HG02870 (cell line): ENCODE data around the gene PAPPA.

ENCODE experiments used
- ATAC-seq: cut with Tn5 transposase; IDR thresholded peaks from one replicate; pipeline ENCODE4 v1.9.1; 2021; ENCODE audit warnings: mild to moderate bottlenecking, moderate library complexity; ENCODE audit not compliant: unreplicated experiment

PAPPA gene

GRCh38 chr9:116178481-116179211 lies 25.1 kb downstream of the PAPPA start:
- no peak for ATAC-seq

GRCh38 chr9:116179568-116179967 lies 26.0 kb downstream of the PAPPA start:
- no peak for ATAC-seq

GRCh38 chr9:116181853-116182610 lies 28.4 kb downstream of the PAPPA start:
- ATAC-seq, result no peak

- ATAC-seq, result no peak
Measured at GRCh38 chr9:116182876-116183275, 29.3 kb downstream of the PAPPA start.

GRCh38 chr9:116187570-116188170 lies 34.1 kb downstream of the PAPPA start:
- ATAC-seq, result no peak

- ATAC-seq, result no peak
Measured at GRCh38 chr9:116189683-116190082, 36.1 kb downstream of the PAPPA start.

- no peak for ATAC-seq
Measured at GRCh38 chr9:116190637-116191396, 37.2 kb downstream of the PAPPA start.

GRCh38 chr9:116191576-116192415 lies 38.2 kb downstream of the PAPPA start:
- no peak for ATAC-seq

GRCh38 chr9:116193636-116194035 lies 40.0 kb downstream of the PAPPA start:
- no peak for ATAC-seq

- ATAC-seq, result no peak
Measured at GRCh38 chr9:116196806-116197205, 43.2 kb downstream of the PAPPA start.

- no peak for ATAC-seq
Measured at GRCh38 chr9:116198344-116198743, 44.8 kb downstream of the PAPPA start.

- no peak for ATAC-seq
Measured at GRCh38 chr9:116202219-116202912, 48.8 kb downstream of the PAPPA start.

GRCh38 chr9:116204252-116204882 lies 50.8 kb downstream of the PAPPA start:
- no peak for ATAC-seq

GRCh38 chr9:116207371-116208111 lies 54.0 kb downstream of the PAPPA start:
- ATAC-seq, result no peak

GRCh38 chr9:116208417-116209232 lies 55.0 kb downstream of the PAPPA start:
- no peak for ATAC-seq

GRCh38 chr9:116209414-116210116 lies 56.0 kb downstream of the PAPPA start:
- no peak for ATAC-seq
